ENCODE results near the gene PPIB. TPM values are rescaled to one million over a fixed set of nuclear protein-coding genes. Genes with fewer than 3 reads are reported as not detected.
A peak's percentile ranks its signal among the peaks of the same experiment; 100 is the strongest.

The PPIB gene
- total RNA-seq, 1 donor from 2014 or later: 491 TPM

DNA sequence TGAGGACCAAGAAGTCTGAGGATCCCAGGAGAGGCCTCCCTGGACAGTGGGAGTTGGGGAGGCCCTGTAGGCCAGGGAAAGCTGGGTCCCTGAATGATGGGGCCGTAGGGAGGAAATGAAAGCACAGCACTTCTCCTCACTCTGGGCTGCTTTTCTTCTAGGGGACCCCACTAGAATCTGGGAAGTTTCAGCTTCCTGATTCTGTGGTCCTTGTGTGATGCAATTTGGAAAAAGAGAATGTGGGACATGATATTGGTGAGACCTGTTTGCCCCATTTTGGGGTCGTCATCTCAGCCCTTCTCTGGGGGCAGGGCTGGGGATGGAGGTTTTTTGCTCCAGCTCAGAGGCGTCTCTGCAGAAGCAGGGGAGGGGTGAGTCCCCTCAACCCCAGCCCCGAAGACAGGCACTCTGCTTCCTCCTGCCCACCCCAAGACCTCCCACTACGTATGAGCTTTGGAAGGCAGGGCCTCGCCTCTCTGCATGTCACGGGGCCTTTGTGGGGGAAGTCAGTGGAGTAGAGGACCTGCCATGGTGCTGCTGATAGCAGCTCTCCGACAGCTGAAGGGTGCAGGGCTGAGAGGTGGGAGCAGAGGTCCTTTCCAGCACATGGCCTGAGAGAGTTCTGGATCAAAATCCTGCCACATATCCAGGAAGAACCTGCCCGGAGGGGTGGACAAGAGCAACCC lies 12.8 kb downstream of the PPIB start:
- peaks cover 21% of the 10 kb centered on the region for H3K4me1 Mint-ChIP-seq (ENCODE audit: low read depth)
- no peaks in the 10 kb centered on the region for H3K9me3 Mint-ChIP-seq (ENCODE audit: low read depth)
- H3K36me3 Mint-ChIP-seq (ENCODE audit: insufficient read depth): peaks cover 3% of the 10 kb centered on the region
- TF ChIP-seq, protein P1, sequence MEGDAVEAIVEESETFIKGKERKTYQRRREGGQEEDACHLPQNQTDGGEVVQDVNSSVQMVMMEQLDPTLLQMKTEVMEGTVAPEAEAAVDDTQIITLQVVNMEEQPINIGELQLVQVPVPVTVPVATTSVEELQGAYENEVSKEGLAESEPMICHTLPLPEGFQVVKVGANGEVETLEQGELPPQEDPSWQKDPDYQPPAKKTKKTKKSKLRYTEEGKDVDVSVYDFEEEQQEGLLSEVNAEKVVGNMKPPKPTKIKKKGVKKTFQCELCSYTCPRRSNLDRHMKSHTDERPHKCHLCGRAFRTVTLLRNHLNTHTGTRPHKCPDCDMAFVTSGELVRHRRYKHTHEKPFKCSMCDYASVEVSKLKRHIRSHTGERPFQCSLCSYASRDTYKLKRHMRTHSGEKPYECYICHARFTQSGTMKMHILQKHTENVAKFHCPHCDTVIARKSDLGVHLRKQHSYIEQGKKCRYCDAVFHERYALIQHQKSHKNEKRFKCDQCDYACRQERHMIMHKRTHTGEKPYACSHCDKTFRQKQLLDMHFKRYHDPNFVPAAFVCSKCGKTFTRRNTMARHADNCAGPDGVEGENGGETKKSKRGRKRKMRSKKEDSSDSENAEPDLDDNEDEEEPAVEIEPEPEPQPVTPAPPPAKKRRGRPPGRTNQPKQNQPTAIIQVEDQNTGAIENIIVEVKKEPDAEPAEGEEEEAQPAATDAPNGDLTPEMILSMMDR (IDR thresholded peaks at IDR 0.05; ENCODE audit: unreplicated experiment): no peak
- no peak overlapping the region for H3K27ac Mint-ChIP-seq
- H3K4me3 Mint-ChIP-seq (ENCODE audit: low read depth): peak overlapping the region; percentile 24
- peaks cover 26% of the 10 kb centered on the region for H3K27me3 Mint-ChIP-seq
- DNase-seq (ENCODE audit: low spot score, unreplicated experiment): no peak

DNA sequence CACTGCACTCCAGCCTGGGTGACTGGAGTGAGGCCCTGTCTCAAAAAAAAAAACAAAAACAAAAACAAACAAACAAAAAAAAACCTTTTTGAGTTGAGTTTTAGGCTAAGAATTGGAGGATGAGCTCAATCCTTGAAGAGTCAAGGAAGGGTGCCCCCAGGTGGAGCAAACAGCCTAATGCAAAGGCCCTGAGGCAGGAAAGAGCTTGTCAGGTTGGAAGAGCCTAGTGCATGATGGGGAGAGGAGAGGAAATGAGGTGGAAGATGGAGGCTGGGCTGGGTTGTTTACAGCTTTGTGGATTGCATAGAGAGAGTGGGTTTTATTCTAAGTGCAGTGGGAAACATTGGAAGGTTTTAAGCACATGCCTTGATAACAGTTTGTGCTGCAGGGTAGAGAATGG lies 13.4 kb downstream of the PPIB start:
- TF ChIP-seq, protein P1 (IDR thresholded peaks at IDR 0.05; ENCODE audit: unreplicated experiment): no peak
- H3K4me3 Mint-ChIP-seq (ENCODE audit: low read depth): peak overlapping the region; percentile 24
- peaks cover 23% of the 10 kb centered on the region for H3K4me1 Mint-ChIP-seq (ENCODE audit: low read depth)
- H3K36me3 Mint-ChIP-seq (ENCODE audit: insufficient read depth): peaks cover 2% of the 10 kb centered on the region
- no peak overlapping the region for H3K27ac Mint-ChIP-seq
- H3K27me3 Mint-ChIP-seq: peaks cover 26% of the 10 kb centered on the region
- DNase-seq (ENCODE audit: low spot score, unreplicated experiment): no peak
- no peaks in the 10 kb centered on the region for H3K9me3 Mint-ChIP-seq (ENCODE audit: low read depth)

DNA sequence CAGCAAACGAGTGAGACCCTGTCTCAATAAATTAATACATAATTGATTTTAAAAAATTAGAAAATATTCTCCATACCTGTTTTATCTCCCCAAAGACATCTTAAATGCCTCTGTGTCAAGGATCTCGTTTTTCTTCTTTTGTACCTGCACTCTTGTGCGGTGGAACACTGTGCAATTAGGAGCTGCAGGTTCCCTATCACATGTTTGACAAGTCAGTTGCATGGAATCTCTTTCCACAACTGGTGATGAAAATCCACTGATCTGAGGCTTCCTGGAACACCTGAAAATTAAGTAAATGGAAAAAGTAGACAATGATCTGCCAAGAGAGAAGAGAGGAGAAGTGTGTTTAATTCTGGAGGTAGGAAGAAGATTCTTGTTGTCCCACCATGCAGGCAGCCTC lies 14.2 kb downstream of the PPIB start:
- TF ChIP-seq, protein P1 (IDR thresholded peaks at IDR 0.05; ENCODE audit: unreplicated experiment): no peak
- peaks cover 26% of the 10 kb centered on the region for H3K27me3 Mint-ChIP-seq
- H3K27ac Mint-ChIP-seq: no peak overlapping the region
- H3K9me3 Mint-ChIP-seq (ENCODE audit: low read depth): no peaks in the 10 kb centered on the region
- H3K4me3 Mint-ChIP-seq (ENCODE audit: low read depth): no peak overlapping the region
- H3K36me3 Mint-ChIP-seq (ENCODE audit: insufficient read depth): peaks cover 1% of the 10 kb centered on the region
- no peak for DNase-seq (ENCODE audit: low spot score, unreplicated experiment)
- H3K4me1 Mint-ChIP-seq (ENCODE audit: low read depth): peaks cover 21% of the 10 kb centered on the region

DNA sequence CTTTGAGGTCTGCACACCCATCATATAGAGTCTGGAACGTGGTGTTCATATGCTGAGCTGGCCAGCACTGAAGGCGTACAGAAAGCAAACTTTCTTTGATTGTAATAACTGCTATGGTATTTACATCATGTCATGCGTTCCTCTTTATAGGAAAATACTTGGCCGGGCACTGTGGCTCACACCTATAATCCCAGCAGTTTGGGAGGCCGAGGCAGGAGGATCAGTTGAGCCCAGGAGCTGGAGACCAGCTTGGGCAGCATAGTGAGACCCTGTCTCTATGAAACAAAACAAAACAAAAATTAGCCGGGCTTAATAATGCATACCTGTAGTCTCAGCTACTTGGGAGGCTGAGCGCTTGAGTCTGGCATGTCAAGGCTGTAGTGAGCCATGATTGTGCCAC lies 14.7 kb downstream of the PPIB start:
- Mint-ChIP-seq H3K36me3 (ENCODE audit: insufficient read depth) (peaks cover 1% of the 10 kb centered on the region), H3K27me3 (peaks cover 21% of the 10 kb centered on the region), H3K4me1 (ENCODE audit: low read depth) (peaks cover 21% of the 10 kb centered on the region), H3K9me3 (ENCODE audit: low read depth) (no peaks in the 10 kb centered on the region), H3K27ac (no peak overlapping the region), H3K4me3 (ENCODE audit: low read depth) (no peak overlapping the region)
- DNase-seq (ENCODE audit: low spot score, unreplicated experiment): no peak
- TF ChIP-seq, protein P1 (IDR thresholded peaks at IDR 0.05; ENCODE audit: unreplicated experiment): no peak

DNA sequence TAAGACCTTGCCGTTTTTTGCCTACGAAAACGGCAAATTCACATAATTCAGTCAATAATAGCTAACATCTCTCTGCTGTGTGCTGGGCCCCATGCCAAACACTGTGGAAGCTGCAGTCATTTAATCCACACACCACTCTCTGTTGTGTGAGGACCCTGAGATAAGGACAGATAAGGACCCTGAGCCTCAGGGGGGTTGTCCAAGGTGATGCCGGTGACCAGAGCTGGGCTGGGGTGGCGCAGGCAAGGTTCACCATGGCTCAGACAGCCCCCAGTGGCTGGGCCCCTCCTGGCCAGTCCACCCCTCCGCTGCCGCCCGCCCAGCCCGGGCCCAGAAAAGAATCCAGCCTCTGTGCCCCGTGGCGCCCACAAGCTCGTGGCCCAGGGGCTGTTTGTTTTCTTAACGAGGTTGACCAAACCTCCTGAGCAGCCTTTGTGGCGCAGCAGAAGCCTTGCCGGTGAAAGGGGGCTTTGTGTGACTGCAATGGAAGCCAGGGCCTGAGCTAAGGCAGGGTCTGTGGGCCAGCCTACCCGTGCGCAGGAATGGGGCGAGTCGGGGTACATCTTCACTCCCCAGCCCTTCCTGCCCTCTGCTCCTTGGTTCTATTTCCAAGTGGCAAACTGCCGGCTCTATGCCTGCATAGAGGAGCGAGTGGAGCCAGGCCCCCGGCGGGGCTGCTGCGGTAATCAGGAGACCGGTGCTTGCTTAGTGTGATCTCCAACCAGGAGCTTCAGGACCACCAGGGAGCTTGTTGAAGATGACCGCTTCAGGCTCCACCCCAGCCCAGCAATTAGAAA lies 15.7 kb downstream of the PPIB start:
- Mint-ChIP-seq H3K36me3 (ENCODE audit: insufficient read depth) (peaks cover 1% of the 10 kb centered on the region), H3K27ac (peak overlapping the region; percentile 82), H3K27me3 (peaks cover 13% of the 10 kb centered on the region), H3K4me1 (ENCODE audit: low read depth) (peaks cover 19% of the 10 kb centered on the region), H3K9me3 (ENCODE audit: low read depth) (no peaks in the 10 kb centered on the region), H3K4me3 (ENCODE audit: low read depth) (no peak overlapping the region)
- TF ChIP-seq, protein P1 (IDR thresholded peaks at IDR 0.05; ENCODE audit: unreplicated experiment): no peak
- DNase-seq (ENCODE audit: low spot score, unreplicated experiment): peak; percentile 40
